IMR-90 (cell line): ENCODE measurements around the gene GRIN2A. TPM values are rescaled to one million over a fixed set of nuclear protein-coding genes. Genes with fewer than 3 reads are reported as not detected.

Experiments used
- ATAC-seq: fragments of 200-7000 bp; cut with Tn5 transposase; 2 replicates; pipeline ENCODE4 v1.9.1; 2020; ENCODE audit warnings: low read depth, mild to moderate bottlenecking, moderate library complexity
- BruUV-seq: library from RNA; stranded (reverse); fragments of 400-500 nt; replicated peaks from 2 replicates; lab custom pipeline; 2021; lab: Mats Ljungman, UMichigan
- CTCF ChIA-PET: fragments of 300-600 bp; formaldehyde crosslinking; extraction: SDS; loops from one replicate; lab custom pipeline; 2021; ENCODE audit warnings: antibody characterized with exemption; lab: Yijun Ruan, JAX
- POLR2A ChIA-PET: fragments of 300-600 bp; sonication (Branson Sonifier 250); formaldehyde crosslinking; loops from one replicate; lab custom pipeline; 2022; ENCODE audit warnings: antibody characterized with exemption; ENCODE audit not compliant: unreplicated experiment; lab: Charles Lee
- DNase-seq: peaks from one replicate; pipeline ENCODE4 v3.0.0; 2013
- H2AFZ ChIP-seq: replicated peaks from 2 replicates; pipeline ENCODE3; 2013; ENCODE audit warnings: low read length, mild to moderate bottlenecking; ENCODE audit not compliant: poor library complexity
- H2AK5ac ChIP-seq: 2 replicates; pipeline ENCODE4 v1.6.1; 2013; ENCODE audit warnings: low read depth, low read length, inconsistent platforms
- H2AK9ac ChIP-seq: replicated peaks from 2 replicates; pipeline ENCODE3; 2013; ENCODE audit warnings: mild to moderate bottlenecking, low read depth, low read length, moderate library complexity; ENCODE audit not compliant: poor library complexity
- H2BK120ac ChIP-seq: 2 replicates; pipeline ENCODE4 v1.6.1; 2013; ENCODE audit warnings: low read depth, low read length, inconsistent platforms
- H2BK15ac ChIP-seq: 3 replicates; pipeline ENCODE4 v1.6.1; 2013; ENCODE audit warnings: low read depth, low read length, inconsistent platforms
- H2BK20ac ChIP-seq: 2 replicates; pipeline ENCODE4 v1.6.1; 2013; ENCODE audit warnings: low read depth, mild to moderate bottlenecking, inconsistent platforms, low read length, moderate library complexity
- H2BK5ac ChIP-seq: 2 replicates; pipeline ENCODE4 v1.6.1; 2013; ENCODE audit warnings: mild to moderate bottlenecking, low read depth, low read length, inconsistent platforms; ENCODE audit not compliant: poor library complexity, severe bottlenecking
- H3K14ac ChIP-seq: replicated peaks from 2 replicates; pipeline ENCODE4 v1.6.1; 2013; ENCODE audit warnings: low read depth, low read length, inconsistent platforms
- H3K18ac ChIP-seq: 2 replicates; pipeline ENCODE4 v1.6.1; 2013; ENCODE audit warnings: low read depth, low read length, control low read depth
- H3K23ac ChIP-seq: 2 replicates; pipeline ENCODE4 v1.6.1; 2013; ENCODE audit warnings: low read depth, low read length, inconsistent platforms
- H3K27ac ChIP-seq: 2 replicates; pipeline ENCODE4 v1.5.1; 2013; ENCODE audit warnings: mild to moderate bottlenecking, control low read depth, low read length; ENCODE audit not compliant: insufficient read depth
- H3K27me3 ChIP-seq: 2 replicates; pipeline ENCODE4 v1.6.1; 2013; ENCODE audit warnings: low read length; ENCODE audit not compliant: control insufficient read depth, insufficient read depth
- H3K36me3 ChIP-seq: 2 replicates; pipeline ENCODE4 v1.6.1; 2013; ENCODE audit warnings: low read length, mixed read lengths; ENCODE audit not compliant: control insufficient read depth, insufficient read depth
- H3K4ac ChIP-seq: 2 replicates; pipeline ENCODE4 v1.6.1; 2013; ENCODE audit warnings: low read depth, low read length, inconsistent platforms
- H3K4me1 ChIP-seq: 2 replicates; pipeline ENCODE4 v1.6.1; 2013; ENCODE audit warnings: low read length, mixed read lengths; ENCODE audit not compliant: control insufficient read depth, insufficient read depth
- H3K4me2 ChIP-seq: 2 replicates; pipeline ENCODE4 v1.6.1; 2013; ENCODE audit warnings: low read depth, mild to moderate bottlenecking, control low read depth, low read length, moderate library complexity
- H3K4me3 ChIP-seq: 2 replicates; pipeline ENCODE4 v1.5.1; 2013; ENCODE audit warnings: low read depth, mild to moderate bottlenecking, control low read depth, low read length, moderate library complexity; ENCODE audit not compliant: insufficient read depth
- H3K56ac ChIP-seq: 2 replicates; pipeline ENCODE4 v1.6.1; 2013; ENCODE audit warnings: low read length, inconsistent platforms; ENCODE audit not compliant: insufficient read depth; ENCODE audit errors: extremely low read depth
- H3K79me1 ChIP-seq, 2 experiments: 2 replicates each; pipeline ENCODE4 v1.6.1; 2013; ENCODE audit warnings: low read length in 2 of 2, inconsistent platforms in 1 of 2, low read depth in 1 of 2
- H3K9ac ChIP-seq: 2 replicates; pipeline ENCODE4 v1.6.1; 2013; ENCODE audit warnings: low read depth, low read length, control low read depth
- H3K9me1 ChIP-seq: 2 replicates; pipeline ENCODE4 v1.6.1; 2013; ENCODE audit warnings: low read length, inconsistent platforms; ENCODE audit not compliant: insufficient read depth
- H3K9me3 ChIP-seq: 2 replicates; pipeline ENCODE4 v1.6.1; 2013; ENCODE audit warnings: low read length; ENCODE audit not compliant: control insufficient read depth, insufficient read depth
- H4K20me1 ChIP-seq: 2 replicates; pipeline ENCODE4 v1.6.1; 2013; ENCODE audit warnings: low read length, inconsistent platforms; ENCODE audit not compliant: insufficient read depth
- H4K5ac ChIP-seq: 2 replicates; pipeline ENCODE4 v1.6.1; 2013; ENCODE audit warnings: mild to moderate bottlenecking, low read depth, low read length, control low read depth
- H4K8ac ChIP-seq, 2 experiments: 2 replicates each; pipeline ENCODE4 v1.6.1; 2013; ENCODE audit warnings: low read depth in 2 of 2, low read length in 2 of 2, control low read depth in 1 of 2, inconsistent platforms in 1 of 2
- H4K91ac ChIP-seq: 2 replicates; pipeline ENCODE4 v1.6.1; 2013; ENCODE audit warnings: low read depth, low read length, inconsistent platforms; ENCODE audit not compliant: insufficient read depth
- BHLHE40 ChIP-seq: fragments of 150-350 bp; IDR thresholded peaks from 2 replicates; pipeline ENCODE4 v1.6.1; 2016; ENCODE audit warnings: mild to moderate bottlenecking, low read depth, low read length
- CEBPB ChIP-seq: IDR thresholded peaks from 2 replicates; pipeline ENCODE4 v1.6.1; 2012; ENCODE audit warnings: low read depth, low read length, improper control_type of control experiment
- CHD1 ChIP-seq: IDR thresholded peaks from 2 replicates; pipeline ENCODE4 v1.6.1; 2012; ENCODE audit warnings: low read depth, low read length, improper control_type of control experiment
- CTCF ChIP-seq: conservative IDR thresholded peaks from 2 replicates; pipeline ENCODE4 v1.5.1; 2012; ENCODE audit warnings: mild to moderate bottlenecking, low read depth, low read length, improper control_type of control experiment
- ELK1 ChIP-seq: fragments of 150-350 bp; IDR thresholded peaks from 2 replicates; pipeline ENCODE4 v1.6.1; 2016; ENCODE audit warnings: low read depth, mild to moderate bottlenecking, low read length, moderate library complexity, borderline replicate concordance
- FOS ChIP-seq: fragments of 150-350 bp; IDR thresholded peaks from 2 replicates; pipeline ENCODE4 v1.6.1; 2016; ENCODE audit warnings: low read depth, low read length
- MAFK ChIP-seq: IDR thresholded peaks from 2 replicates; pipeline ENCODE4 v1.6.1; 2012; ENCODE audit warnings: low read depth, low read length, improper control_type of control experiment
- MAZ ChIP-seq: IDR thresholded peaks from 2 replicates; pipeline ENCODE4 v1.6.1; 2012; ENCODE audit warnings: low read depth, mild to moderate bottlenecking, low read length, improper control_type of control experiment, moderate library complexity, borderline replicate concordance
- MXI1 ChIP-seq: IDR thresholded peaks from 2 replicates; pipeline ENCODE4 v1.6.1; 2012; ENCODE audit warnings: low read depth, mild to moderate bottlenecking, low read length, moderate library complexity, borderline replicate concordance
- NFE2L2 ChIP-seq: fragments of 150-350 bp; IDR thresholded peaks from 2 replicates; pipeline ENCODE4 v1.6.1; 2016; ENCODE audit warnings: low read depth, mild to moderate bottlenecking, low read length
- POLR2A ChIP-seq: IDR thresholded peaks from 2 replicates; pipeline ENCODE4 v1.6.1; 2012; ENCODE audit warnings: mild to moderate bottlenecking, low read depth, low read length
- RAD21 ChIP-seq: IDR thresholded peaks from 2 replicates; pipeline ENCODE4 v1.6.1; 2012; ENCODE audit warnings: low read length, improper control_type of control experiment
- RCOR1 ChIP-seq: IDR thresholded peaks from 2 replicates; pipeline ENCODE4 v1.6.1; 2012; ENCODE audit warnings: mild to moderate bottlenecking, low read length, improper control_type of control experiment; ENCODE audit not compliant: insufficient replicate concordance
- RFX5 ChIP-seq: IDR thresholded peaks from 2 replicates; pipeline ENCODE4 v1.8.0; 2012; ENCODE audit warnings: low read depth, mild to moderate bottlenecking, low read length, moderate library complexity
- SMC3 ChIP-seq: fragments of 150-350 bp; IDR thresholded peaks from 2 replicates; pipeline ENCODE4 v1.6.1; 2016; ENCODE audit warnings: low read depth, mild to moderate bottlenecking, antibody characterized with exemption, low read length, moderate library complexity
- USF2 ChIP-seq: fragments of 150-350 bp; IDR thresholded peaks from 2 replicates; pipeline ENCODE4 v1.6.1; 2017; ENCODE audit warnings: mild to moderate bottlenecking, antibody characterized with exemption, low read length, low read depth
- WGBS, 2 experiments: methylation state at CpG; one replicate each; pipeline versions ENCODE4 v1.1.5 to v1.1.7; 2013; ENCODE audit warnings: missing lambda C conversion rate in 2 of 2; ENCODE audit not compliant: insufficient read length in 1 of 2; ENCODE audit errors: extremely low coverage in 2 of 2; 5-methylcytosine and 5-hydroxymethylcytosine counted together
- dilution Hi-C: fragments of 300-500 bp; cut with HindIII; formaldehyde crosslinking; loops from one replicate; pipeline ENCODE4 v1.14.3; 2018; ENCODE audit warnings: low sequenced_read_pairs; ENCODE audit not compliant: unreplicated experiment
- in situ Hi-C: fragments of 300-500 bp; cut with MboI; formaldehyde crosslinking; loops from 3 replicates; pipeline ENCODE4 v1.14.3; 2019; ENCODE audit warnings: low sequenced_read_pairs, inconsistent platforms, mixed read lengths
- intact Hi-C: fragments of 100-400 bp; cut with micrococcal nuclease; formaldehyde crosslinking; loops from 2 replicates; pipeline ENCODE4 v1.10.0; 2022
- polyA plus RNA-seq, 3 experiments: library from polyadenylated mRNA; depleted of rRNA; stranded (reverse); fragments of >200 nt; gene quantifications; 2 replicates each; pipeline ENCODE4 v1.2.3, GENCODE V29; 2012; ENCODE audit warnings: low replicate concordance in 1 of 3
- total RNA-seq: library from RNA; depleted of rRNA; stranded (reverse); fragments of >200 nt; gene quantifications from 2 replicates; pipeline ENCODE4 v1.2.3, GENCODE V29; 2012

The GRIN2A gene
- total and polyA plus RNA-seq, 2 of the 4 experiments (the other 2 are of a cell fraction) = under 0.01 TPM; not detected in 1

DNA sequence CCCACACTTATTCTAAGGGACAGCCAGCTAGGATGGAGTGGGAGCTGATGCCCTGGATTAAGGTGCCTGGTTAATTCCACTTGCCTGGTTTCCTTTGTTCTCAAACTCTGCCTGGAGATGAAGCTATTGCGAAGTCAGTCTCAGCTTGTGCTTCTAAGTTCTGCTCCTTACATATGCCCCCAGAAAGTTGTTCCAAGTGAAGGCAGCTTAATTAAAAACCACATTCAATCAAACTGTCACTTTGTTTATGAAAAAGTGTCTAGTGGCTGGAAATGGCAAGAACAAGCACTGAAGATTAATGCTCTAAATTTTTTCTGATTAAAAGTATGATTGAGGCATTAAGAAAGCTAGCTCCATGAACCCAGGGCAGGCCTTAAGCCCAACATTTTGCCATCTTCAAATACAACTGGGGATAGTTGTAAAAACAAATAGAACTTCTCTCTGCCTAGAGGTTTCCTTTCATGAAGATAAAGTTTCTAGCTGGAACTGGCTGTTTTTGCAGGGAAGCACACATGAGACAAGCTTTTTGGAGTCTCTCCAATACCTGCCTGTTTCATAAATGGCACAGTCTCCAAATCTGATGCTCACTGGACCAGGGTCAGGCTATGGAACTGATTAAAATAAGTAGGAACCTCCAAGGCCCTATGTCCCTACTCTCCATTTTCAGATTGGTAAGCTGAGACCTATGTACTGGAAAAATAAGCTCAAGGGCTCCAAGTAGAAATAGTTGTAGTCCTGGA lies 100.9 kb downstream of the GRIN2A start:
- H3K4me2 ChIP-seq = no peak overlapping the region
- in situ Hi-C loops = no loop called here
- BruUV-seq = no TSS peak
- H2AFZ ChIP-seq = no peak overlapping the region
- no peaks in the 10 kb centered on the region for H4K20me1 ChIP-seq
- H3K9me1 ChIP-seq = no peaks in the 10 kb centered on the region
- no peak overlapping the region for H3K56ac ChIP-seq
- H3K36me3 ChIP-seq = no peaks in the 10 kb centered on the region
- CTCF ChIA-PET = no interaction called here
- H4K8ac ChIP-seq = no peak overlapping the region
- H2BK5ac ChIP-seq = no peak overlapping the region
- H4K5ac ChIP-seq = no peak overlapping the region
- no peak overlapping the region for H2AK5ac ChIP-seq
- no peak overlapping the region for H4K91ac ChIP-seq
- H3K9ac ChIP-seq = no peak overlapping the region
- POLR2A ChIA-PET = no interaction called here
- no peak overlapping the region for H2AK9ac ChIP-seq
- H3K4me3 ChIP-seq = no peak overlapping the region
- H3K4ac ChIP-seq = no peak overlapping the region
- no peak overlapping the region for H2BK15ac ChIP-seq
- no peaks in the 10 kb centered on the region for H3K79me1 ChIP-seq
- no peak for DNase-seq
- dilution Hi-C loops = no loop called here
- ATAC-seq = no peak
- H3K9me3 ChIP-seq = peaks cover 24% of the 10 kb centered on the region
- H3K23ac ChIP-seq = no peak overlapping the region
- H3K27me3 ChIP-seq = no peaks in the 10 kb centered on the region
- intact Hi-C loops = no loop called here
- H3K4me1 ChIP-seq = no peaks in the 10 kb centered on the region
- H3K27ac ChIP-seq = no peak overlapping the region
- TF ChIP-seq USF2 = no peak
- TF ChIP-seq CHD1 = no peak
- no peak for TF ChIP-seq MAZ
- TF ChIP-seq RFX5 = no peak
- TF ChIP-seq POLR2A = no peak
- no peak for TF ChIP-seq RAD21
- TF ChIP-seq CEBPB = no peak
- no peak for TF ChIP-seq BHLHE40
- TF ChIP-seq ELK1 = no peak
- no peak for TF ChIP-seq MXI1
- no peak for TF ChIP-seq CTCF
- no peak for TF ChIP-seq FOS
- TF ChIP-seq MAFK = no peak
- no peak for TF ChIP-seq NFE2L2
- no peak for TF ChIP-seq SMC3
- TF ChIP-seq RCOR1 = no peak
- H3K18ac ChIP-seq = no peak overlapping the region
- no peak overlapping the region for H3K14ac ChIP-seq
- no peak overlapping the region for H2BK120ac ChIP-seq
- no CpG with 5 or more reads among the region's 1 CpG for WGBS, 2 experiments
- no peak overlapping the region for H2BK20ac ChIP-seq
